GM12878 (cell line): ENCODE data around the gene GPBP1L1. TPM values are rescaled to one million over a fixed set of nuclear protein-coding genes. Genes with fewer than 3 reads are reported as not detected.

Experiments
- ATAC-seq: fragments of 200-7000 bp; cut with Tn5 transposase; 3 replicates; pipeline ENCODE4 v1.9.1; 2020; ENCODE audit warnings: mild to moderate bottlenecking, moderate library complexity
- BruUV-seq: library from RNA; stranded (reverse); fragments of 400-500 nt; replicated peaks from 2 replicates; lab custom pipeline; 2021; lab: Mats Ljungman, UMichigan
- CTCF ChIA-PET: fragments of 300-600 bp; sonication (Branson Sonifier 250); formaldehyde crosslinking; extraction: SDS; loops from one replicate; lab custom pipeline; 2021; ENCODE audit warnings: inconsistent platforms; lab: Yijun Ruan, JAX
- POLR2A ChIA-PET: fragments of 350-600 bp; formaldehyde crosslinking; extraction: SDS; loops from one replicate; lab custom pipeline; 2021; ENCODE audit warnings: inconsistent platforms; lab: Charles Lee
- RAD21 ChIA-PET: fragments of 300-600 bp; sonication (Branson Sonifier 250); formaldehyde crosslinking; loops from one replicate; lab custom pipeline; 2023; ENCODE audit warnings: antibody characterized with exemption; ENCODE audit not compliant: unreplicated experiment; lab: Charles Lee
- SMC1A ChIA-PET: fragments of 300-600 bp; sonication (Branson Sonifier 250); formaldehyde crosslinking; loops from one replicate; lab custom pipeline; 2023; ENCODE audit not compliant: unreplicated experiment, uncharacterized antibody; lab: Charles Lee
- DNase-seq: peaks from one replicate; pipeline ENCODE4 v3.0.0-alpha.2; 2011; ENCODE audit warnings: low read depth, low spot score
- FAIRE-seq: peaks from 3 replicates; lab custom pipeline; 2011; peaks lifted over from hg19 to GRCh38; lab: Jason Lieb, UNC
- H2AFZ ChIP-seq: 2 replicates; pipeline ENCODE4 v1.6.0; 2011; ENCODE audit warnings: low read depth, low read length, control low read depth; ENCODE audit not compliant: control insufficient read depth
- H3K27ac ChIP-seq: 2 replicates; pipeline ENCODE4 v1.5.1; 2011; ENCODE audit warnings: control low read depth; ENCODE audit not compliant: control insufficient read depth, insufficient read depth
- H3K27me3 ChIP-seq, 2 experiments: replicated peaks in 1 of 2; 2 replicates each; pipeline versions ENCODE4 v1.6.0 to v1.6.1; 2011; ENCODE audit warnings: low read length in 1 of 2; ENCODE audit not compliant: control insufficient read depth in 2 of 2, insufficient read depth in 2 of 2
- H3K36me3 ChIP-seq, 2 experiments: 2 replicates each; pipeline ENCODE4 v1.5.1; 2011; ENCODE audit warnings: low read length in 1 of 2; ENCODE audit not compliant: control insufficient read depth in 2 of 2, insufficient read depth in 2 of 2
- H3K4me1 ChIP-seq: 2 replicates; pipeline ENCODE4 v1.6.1; 2011; ENCODE audit warnings: mild to moderate bottlenecking, low read length, moderate library complexity, mixed read lengths; ENCODE audit not compliant: control insufficient read depth, insufficient read depth
- H3K4me2 ChIP-seq: 2 replicates; pipeline ENCODE4 v1.6.0; 2011; ENCODE audit warnings: control low read depth; ENCODE audit not compliant: control insufficient read depth, insufficient read depth
- H3K4me3 ChIP-seq: fragments of 200-600 bp; sonication (generic); 2 replicates; pipeline ENCODE4 v1.5.1; 2016
- H3K79me2 ChIP-seq: 2 replicates; pipeline ENCODE4 v1.6.0; 2011; ENCODE audit warnings: low read length; ENCODE audit not compliant: control insufficient read depth, insufficient read depth
- H3K9ac ChIP-seq: 2 replicates; pipeline ENCODE4 v1.8.0; 2011; ENCODE audit warnings: low read length, control low read depth, mixed read lengths; ENCODE audit not compliant: control insufficient read depth, insufficient read depth
- H3K9me3 ChIP-seq: replicated peaks from 3 replicates; pipeline ENCODE4 v1.5.1; 2011; ENCODE audit warnings: mild to moderate bottlenecking, low read length; ENCODE audit not compliant: control insufficient read depth, insufficient read depth
- H4K20me1 ChIP-seq: 2 replicates; pipeline ENCODE4 v1.6.0; 2011; ENCODE audit not compliant: control insufficient read depth, insufficient read depth
- CBX3 ChIP-seq: fragments of 200-600 bp; sonication (generic); IDR thresholded peaks from 2 replicates; pipeline ENCODE4 v1.6.1; 2016; ENCODE audit warnings: low read depth, borderline replicate concordance
- NBN ChIP-seq: fragments of 450-650 bp; IDR thresholded peaks from 2 replicates; pipeline ENCODE4 v1.6.1; 2016
- POLR2AphosphoS5 ChIP-seq: IDR thresholded peaks from 2 replicates; pipeline ENCODE4 v1.6.1; 2011; ENCODE audit warnings: mild to moderate bottlenecking, low read length, inconsistent platforms
- SMARCA5 ChIP-seq: fragments of 450-650 bp; IDR thresholded peaks from 2 replicates; pipeline ENCODE4 v1.6.1; 2017; ENCODE audit warnings: mild to moderate bottlenecking
- SPI1 ChIP-seq: IDR thresholded peaks from 2 replicates; pipeline ENCODE4 v1.6.1; 2011; ENCODE audit warnings: low read depth, mild to moderate bottlenecking, low read length, moderate library complexity, borderline replicate concordance; ENCODE audit not compliant: insufficient read depth
- ZNF207 ChIP-seq: fragments of 450-650 bp; IDR thresholded peaks from 2 replicates; pipeline ENCODE4 v1.6.1; 2014; ENCODE audit warnings: antibody characterized with exemption, mild to moderate bottlenecking, borderline replicate concordance
- WGBS: methylation state at CpG from one replicate; pipeline ENCODE4 v1.1.6; 2016; ENCODE audit warnings: low lambda C conversion rate; ENCODE audit not compliant: insufficient replicate concordance, insufficient coverage; ENCODE audit errors: missing lambda C conversion rate; 5-methylcytosine and 5-hydroxymethylcytosine counted together
- in situ Hi-C: fragments of 300-500 bp; cut with MboI; formaldehyde crosslinking; loops from 9 replicates; pipeline ENCODE4 v1.14.3; 2018; ENCODE audit warnings: mixed read lengths
- intact Hi-C: fragments of 100-400 bp; cut with micrococcal nuclease; formaldehyde crosslinking; loops from one replicate; pipeline ENCODE4 v1.14.2; 2022; ENCODE audit not compliant: unreplicated experiment
- polyA plus RNA-seq, 11 experiments: library from polyadenylated mRNA; depleted of rRNA in 4 of 11; unstranded in 6 of 11; stranded (reverse) in 5 of 11; fragments of >200 nt; fragmentation: Nextera tagmentation in 4 of 11; fragmentation: Illumina TruSeq in 1 of 11; extraction: Ambion mirVana in 4 of 11; extraction: Trizol in 1 of 11; gene quantifications; 1 replicate in 1 of 11; 2 replicates in 10 of 11; pipeline versions ENCODE4 v1.2.1 to v1.2.3, GENCODE V29; 2011 to 2016; ENCODE audit warnings: inconsistent platforms in 2 of 11, missing spikeins in 2 of 11, low read depth in 1 of 11
- total RNA-seq, 4 experiments: library from RNA; depleted of rRNA in 3 of 4; stranded (reverse); fragments of >200 nt in 3 of 4; fragmentation: Illumina TruSeq in 1 of 4; extraction: Trizol in 1 of 4; gene quantifications; 2 replicates each; pipeline versions ENCODE4 v1.2.1 to v1.2.3, GENCODE V29; 2013 to 2021
- TF ChIP-seq, protein P1 (sequence below): IDR thresholded peaks from 2 replicates; pipeline ENCODE4 v1.6.1; 2012; ENCODE audit warnings: low read depth, low read length, improper control_type of control experiment

Gene GPBP1L1
- total and polyA plus RNA-seq, 10 of the 15 experiments (the other 5 are each of a cell fraction or from before 2014, with no cell fraction given) = 37.3 to 91.6 (median 81.2) TPM

GRCh38 chr1:45608175-45609156 is 77.9 kb downstream of the GPBP1L1 start:
- no peak for TF ChIP-seq CBX3
- peak; percentile 66; the same call in 1 of the 2 replicates for TF ChIP-seq POLR2AphosphoS5
- TF ChIP-seq NBN = no peak
- TF ChIP-seq, protein P1, sequence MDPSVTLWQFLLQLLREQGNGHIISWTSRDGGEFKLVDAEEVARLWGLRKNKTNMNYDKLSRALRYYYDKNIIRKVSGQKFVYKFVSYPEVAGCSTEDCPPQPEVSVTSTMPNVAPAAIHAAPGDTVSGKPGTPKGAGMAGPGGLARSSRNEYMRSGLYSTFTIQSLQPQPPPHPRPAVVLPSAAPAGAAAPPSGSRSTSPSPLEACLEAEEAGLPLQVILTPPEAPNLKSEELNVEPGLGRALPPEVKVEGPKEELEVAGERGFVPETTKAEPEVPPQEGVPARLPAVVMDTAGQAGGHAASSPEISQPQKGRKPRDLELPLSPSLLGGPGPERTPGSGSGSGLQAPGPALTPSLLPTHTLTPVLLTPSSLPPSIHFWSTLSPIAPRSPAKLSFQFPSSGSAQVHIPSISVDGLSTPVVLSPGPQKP = no peak
- TF ChIP-seq SPI1 = no peak
- TF ChIP-seq SMARCA5 = no peak
- no peak for TF ChIP-seq ZNF207
- TF ChIP-seq, all 136 proteins: peak for 1
- Histone ChIP-seq H3K4me1 (peaks cover 12% of the 10 kb centered on the region), H3K27ac (peak overlapping the region; percentile 28; the same call in 1 of the 2 replicates), H3K9ac (no peak overlapping the region), H3K4me2 (peak overlapping the region; percentile 13; the same call in 1 of the 2 replicates), H3K27me3 (no peaks in the 10 kb centered on the region), H3K4me3 (no peak overlapping the region), H3K79me2 (no peaks in the 10 kb centered on the region; the same call in 1 of the 2 replicates), H3K36me3 (peaks cover 13 to 33% of the 10 kb centered on the region in 2 experiments; a peak in 3 of 4 replicates), H3K9me3 (no peaks in the 10 kb centered on the region), H4K20me1 (no peaks in the 10 kb centered on the region), H2AFZ (no peak overlapping the region)
- no TSS peak for BruUV-seq
- CTCF ChIA-PET = no interaction called here
- 38% methylated on average over 5 of the region's 5 CpGs for whole genome bisulfite sequencing
- no peak for DNase-seq
- RAD21 ChIA-PET = interaction anchor here (0.6 to 0.9 kb wide), 2 partner anchors 25 to 142 kb away, joined by 3 to 4 read pairs; partner anchors contain the start of gene IPP
- in situ Hi-C loops = no loop called here
- SMC1A ChIA-PET = interaction anchor here (0.7 to 1.4 kb wide), 3 partner anchors 9 to 70 kb away, joined by 3 read pairs; no protein-coding TSS in a partner anchor
- POLR2A ChIA-PET = interaction anchor here (0.6 kb wide), 1 partner anchor 8 kb away, joined by 5 read pairs; no protein-coding TSS in a partner anchor
- intact Hi-C loops = no loop called here
- no peak for FAIRE-seq
- ATAC-seq = peak; percentile 15; the same call in 1 of the 3 replicates
